Parathyroid adenoma (tissue), 2 donors: ENCODE results near the gene C10orf88.

Experiments
- H2AFZ ChIP-seq: fragments of 300-600 bp; sonication (generic); one replicate; pipeline ENCODE4 v1.7.0; 2017; ENCODE audit warnings: antibody characterized with exemption, mild to moderate bottlenecking
- H3K27ac ChIP-seq: fragments of 300-600 bp; sonication (generic); one replicate; pipeline ENCODE4 v1.7.0; 2017
- H3K27me3 ChIP-seq: fragments of 300-600 bp; sonication (generic); one replicate; pipeline ENCODE4 v1.7.0; 2017; ENCODE audit warnings: low read length; ENCODE audit not compliant: control insufficient read depth, insufficient read depth
- H3K36me3 ChIP-seq: fragments of 300-600 bp; sonication (generic); one replicate; pipeline ENCODE4 v1.7.0; 2017; ENCODE audit warnings: low read length; ENCODE audit not compliant: control insufficient read depth, insufficient read depth
- H3K4me1 ChIP-seq: fragments of 300-600 bp; sonication (generic); one replicate; pipeline ENCODE4 v1.7.0; 2017; ENCODE audit warnings: control low read depth
- H3K4me2 ChIP-seq: fragments of 300-600 bp; sonication (generic); one replicate; pipeline ENCODE4 v1.7.0; 2017; ENCODE audit warnings: low read length
- H3K4me3 ChIP-seq: fragments of 300-600 bp; sonication (generic); one replicate; pipeline ENCODE4 v1.7.0; 2017; ENCODE audit warnings: low read depth, low read length
- H3K79me2 ChIP-seq: fragments of 300-600 bp; sonication (generic); one replicate; pipeline ENCODE4 v1.7.0; 2017; ENCODE audit warnings: control low read depth
- H3K9ac ChIP-seq: fragments of 300-600 bp; sonication (generic); one replicate; pipeline ENCODE4 v1.7.0; 2017; ENCODE audit warnings: mild to moderate bottlenecking
- H3K9me3 ChIP-seq: fragments of 300-600 bp; sonication (generic); one replicate; pipeline ENCODE4 v1.7.0; 2017; ENCODE audit warnings: low read length; ENCODE audit not compliant: control insufficient read depth
- TF ChIP-seq, protein P1 (sequence below): fragments of 300-600 bp; sonication (generic); IDR thresholded peaks from one replicate; pipeline ENCODE4 v1.7.0; 2017; ENCODE audit warnings: antibody characterized with exemption, mild to moderate bottlenecking
- donor health status: primary hyperparathyroidism.

C10orf88 gene

GRCh38 chr10:122992031-122992585 is 38.1 kb upstream of the C10orf88 start:
- Histone ChIP-seq H3K27ac (no peak overlapping the region), H3K4me1 (no peaks in the 10 kb centered on the region), H3K4me3 (no peak overlapping the region), H3K4me2 (no peak overlapping the region), H3K27me3 (no peaks in the 10 kb centered on the region), H3K79me2 (no peaks in the 10 kb centered on the region), H2AFZ (no peak overlapping the region), H3K9me3 (no peaks in the 10 kb centered on the region), H3K36me3 (no peaks in the 10 kb centered on the region), H3K9ac (no peak overlapping the region)
- TF ChIP-seq, protein P1, sequence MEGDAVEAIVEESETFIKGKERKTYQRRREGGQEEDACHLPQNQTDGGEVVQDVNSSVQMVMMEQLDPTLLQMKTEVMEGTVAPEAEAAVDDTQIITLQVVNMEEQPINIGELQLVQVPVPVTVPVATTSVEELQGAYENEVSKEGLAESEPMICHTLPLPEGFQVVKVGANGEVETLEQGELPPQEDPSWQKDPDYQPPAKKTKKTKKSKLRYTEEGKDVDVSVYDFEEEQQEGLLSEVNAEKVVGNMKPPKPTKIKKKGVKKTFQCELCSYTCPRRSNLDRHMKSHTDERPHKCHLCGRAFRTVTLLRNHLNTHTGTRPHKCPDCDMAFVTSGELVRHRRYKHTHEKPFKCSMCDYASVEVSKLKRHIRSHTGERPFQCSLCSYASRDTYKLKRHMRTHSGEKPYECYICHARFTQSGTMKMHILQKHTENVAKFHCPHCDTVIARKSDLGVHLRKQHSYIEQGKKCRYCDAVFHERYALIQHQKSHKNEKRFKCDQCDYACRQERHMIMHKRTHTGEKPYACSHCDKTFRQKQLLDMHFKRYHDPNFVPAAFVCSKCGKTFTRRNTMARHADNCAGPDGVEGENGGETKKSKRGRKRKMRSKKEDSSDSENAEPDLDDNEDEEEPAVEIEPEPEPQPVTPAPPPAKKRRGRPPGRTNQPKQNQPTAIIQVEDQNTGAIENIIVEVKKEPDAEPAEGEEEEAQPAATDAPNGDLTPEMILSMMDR = no peak

GRCh38 chr10:122990278-122990677 is 36.3 kb upstream of the C10orf88 start:
- Histone ChIP-seq H3K36me3 (no peaks in the 10 kb centered on the region), H3K79me2 (no peaks in the 10 kb centered on the region), H3K27ac (no peak overlapping the region), H3K9ac (no peak overlapping the region), H3K27me3 (no peaks in the 10 kb centered on the region), H3K9me3 (no peaks in the 10 kb centered on the region), H2AFZ (no peak overlapping the region), H3K4me2 (no peak overlapping the region), H3K4me3 (no peak overlapping the region), H3K4me1 (no peaks in the 10 kb centered on the region)
- TF ChIP-seq, protein P1 = no peak

- Histone ChIP-seq H3K79me2 (no peaks in the 10 kb centered on the region), H3K36me3 (no peaks in the 10 kb centered on the region), H3K27ac (no peak overlapping the region), H3K4me2 (no peak overlapping the region), H3K4me3 (no peak overlapping the region), H3K9ac (no peak overlapping the region), H3K9me3 (no peaks in the 10 kb centered on the region), H3K4me1 (no peaks in the 10 kb centered on the region), H2AFZ (no peak overlapping the region), H3K27me3 (no peaks in the 10 kb centered on the region)
- TF ChIP-seq, protein P1 = no peak
Measured at GRCh38 chr10:122988501-122988900, 34.5 kb upstream of the C10orf88 start.

DNA sequence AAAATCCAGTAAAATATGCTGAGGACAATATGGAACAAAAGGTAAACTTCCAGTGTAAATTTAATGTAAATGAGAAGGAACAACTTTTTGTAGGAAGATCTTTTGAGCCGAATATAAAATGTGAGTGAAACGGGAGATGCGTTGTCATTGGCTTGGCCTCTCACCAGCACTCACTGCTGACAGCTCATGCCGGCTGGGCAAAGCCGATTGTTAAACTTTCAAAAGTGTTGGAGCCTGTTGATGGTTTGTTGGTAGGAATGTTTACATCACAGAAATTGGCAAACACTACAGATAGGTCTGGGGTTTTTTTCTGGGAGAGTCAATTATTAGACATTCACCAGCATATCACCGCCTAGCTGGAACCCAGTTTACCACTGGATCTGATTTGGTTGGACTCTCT is 32.3 kb upstream of the C10orf88 start:
- TF ChIP-seq, protein P1 = no peak
- H3K27ac ChIP-seq = no peak overlapping the region
- H3K9me3 ChIP-seq = no peaks in the 10 kb centered on the region

GRCh38 chr10:122984708-122985107 is 30.7 kb upstream of the C10orf88 start:
- H3K9ac ChIP-seq = no peak overlapping the region
- no peaks in the 10 kb centered on the region for H3K9me3 ChIP-seq
- no peak overlapping the region for H3K4me2 ChIP-seq
- no peak overlapping the region for H2AFZ ChIP-seq
- no peaks in the 10 kb centered on the region for H3K27me3 ChIP-seq
- no peaks in the 10 kb centered on the region for H3K4me1 ChIP-seq
- no peaks in the 10 kb centered on the region for H3K36me3 ChIP-seq
- H3K27ac ChIP-seq = no peak overlapping the region
- no peaks in the 10 kb centered on the region for H3K79me2 ChIP-seq
- H3K4me3 ChIP-seq = no peak overlapping the region
- TF ChIP-seq, protein P1 = no peak

More for the DNA sequence above, 32.3 kb upstream of the C10orf88 start:
- Histone ChIP-seq H3K36me3 (no peaks in the 10 kb centered on the region), H3K79me2 (no peaks in the 10 kb centered on the region), H3K4me1 (no peaks in the 10 kb centered on the region), H3K27me3 (no peaks in the 10 kb centered on the region), H3K9ac (no peak overlapping the region), H3K4me2 (no peak overlapping the region), H2AFZ (no peak overlapping the region), H3K4me3 (no peak overlapping the region)
